H1 (cell line): ENCODE results near the gene LCN10. TPM values are rescaled to one million over a fixed set of nuclear protein-coding genes. Genes with fewer than 3 reads are reported as not detected.

Experiments used
- CTCF ChIA-PET: fragments of 300-600 bp; sonication (Branson Sonifier 250); formaldehyde crosslinking; loops from one replicate; lab custom pipeline; 2021; ENCODE audit not compliant: partially characterized antibody; lab: Charles Lee
- POLR2A ChIA-PET: fragments of 300-600 bp; sonication (Branson Sonifier 250); formaldehyde crosslinking; loops from one replicate; lab custom pipeline; 2021; ENCODE audit warnings: inconsistent platforms; ENCODE audit not compliant: partially characterized antibody; lab: Charles Lee
- DNase-seq, 2 experiments: peaks; one replicate each; pipeline versions ENCODE4 v3.0.0 to v3.0.0-alpha.2; 2010 to 2022; ENCODE audit warnings: low spot score in 2 of 2, low read depth in 1 of 2, mixed read lengths in 1 of 2
- FAIRE-seq: peaks from 2 replicates; lab custom pipeline; 2011; peaks lifted over from hg19 to GRCh38; lab: Jason Lieb, UNC
- H2AFZ ChIP-seq: 2 replicates; pipeline ENCODE4 v1.8.1; 2012; ENCODE audit warnings: low read length, inconsistent platforms
- H2AK5ac ChIP-seq: 2 replicates; pipeline ENCODE4 v1.6.1; 2013; ENCODE audit warnings: low read depth, low read length
- H2BK120ac ChIP-seq: replicated peaks from 2 replicates; pipeline ENCODE3; 2013; ENCODE audit warnings: low read depth, low read length, inconsistent platforms
- H2BK12ac ChIP-seq: 2 replicates; pipeline ENCODE4 v1.6.1; 2013; ENCODE audit warnings: low read depth, low read length
- H2BK15ac ChIP-seq: 2 replicates; pipeline ENCODE4 v1.6.1; 2013; ENCODE audit warnings: low read length
- H2BK20ac ChIP-seq: 2 replicates; pipeline ENCODE4 v1.6.1; 2013; ENCODE audit warnings: low read length
- H2BK5ac ChIP-seq: 2 replicates; pipeline ENCODE4 v1.6.1; 2013; ENCODE audit warnings: low read depth, low read length
- H3K14ac ChIP-seq: 2 replicates; pipeline ENCODE4 v1.6.1; 2013; ENCODE audit warnings: inconsistent platforms; ENCODE audit not compliant: insufficient read length
- H3K18ac ChIP-seq: 2 replicates; pipeline ENCODE4 v1.6.1; 2013; ENCODE audit warnings: low read length; ENCODE audit errors: extremely low read depth
- H3K23ac ChIP-seq: 2 replicates; pipeline ENCODE4 v1.6.1; 2013; ENCODE audit warnings: inconsistent platforms; ENCODE audit not compliant: insufficient read length
- H3K23me2 ChIP-seq: 2 replicates; pipeline ENCODE4 v1.6.1; 2013; ENCODE audit warnings: low read depth, low read length
- H3K27ac ChIP-seq: 2 replicates; pipeline ENCODE4 v1.6.1; 2011; ENCODE audit warnings: low read depth, low read length, inconsistent platforms
- H3K27me3 ChIP-seq, 4 experiments: replicated peaks in 1 of 4; 1 replicate in 1 of 4; 2 replicates in 3 of 4; pipeline versions ENCODE4 v1.6.1 to v1.8.1; 2011 to 2013; ENCODE audit warnings: low read length in 3 of 4, mild to moderate bottlenecking in 3 of 4, inconsistent platforms in 2 of 4, mixed read lengths in 2 of 4, moderate library complexity in 1 of 4; ENCODE audit not compliant: control insufficient read depth in 3 of 4, insufficient read depth in 3 of 4; ENCODE audit errors: extremely low read depth in 1 of 4
- H3K36me3 ChIP-seq, 4 experiments: 2 replicates each; pipeline versions ENCODE4 v1.6.1 to v1.8.1; 2011 to 2013; ENCODE audit warnings: mild to moderate bottlenecking in 4 of 4, low read length in 3 of 4, moderate library complexity in 2 of 4, control low read depth in 1 of 4, inconsistent platforms in 1 of 4; ENCODE audit not compliant: insufficient read depth in 4 of 4, control insufficient read depth in 2 of 4
- H3K4ac ChIP-seq: replicated peaks from 2 replicates; pipeline ENCODE3; 2013; ENCODE audit warnings: low read length, low read depth, mixed read lengths, inconsistent platforms; ENCODE audit not compliant: insufficient read length
- H3K4me1 ChIP-seq, 4 experiments: replicated peaks in 1 of 4; 1 replicate in 1 of 4; 2 replicates in 3 of 4; pipeline versions ENCODE4 v1.6.1 to v1.8.1; 2011 to 2013; ENCODE audit warnings: low read length in 3 of 4, inconsistent platforms in 2 of 4, mixed read lengths in 1 of 4; ENCODE audit not compliant: insufficient read depth in 4 of 4, control insufficient read depth in 3 of 4
- H3K4me2 ChIP-seq, 2 experiments: 2 replicates each; pipeline versions ENCODE4 v1.6.1 to v1.8.1; 2011 to 2013; ENCODE audit warnings: low read depth in 2 of 2, low read length in 2 of 2, control low read depth in 1 of 2, inconsistent platforms in 1 of 2, mild to moderate bottlenecking in 1 of 2; ENCODE audit not compliant: insufficient read depth in 1 of 2
- H3K4me3 ChIP-seq, 4 experiments: fragments of 200-600, 300-600 bp in 1 of 4; sonication (generic), shearing (Covaris generic), sonication (Bioruptor Twin) in 1 of 4; 2 replicates each; pipeline versions ENCODE4 v1.5.1 to v1.8.1; 2011 to 2016; ENCODE audit warnings: low read length in 4 of 4, low read depth in 3 of 4, control low read depth in 2 of 4, inconsistent platforms in 2 of 4, mild to moderate bottlenecking in 2 of 4, mixed read lengths in 1 of 4, moderate library complexity in 1 of 4; ENCODE audit not compliant: insufficient read depth in 2 of 4; ENCODE audit errors: extremely low read depth in 1 of 4
- H3K56ac ChIP-seq: replicated peaks from 2 replicates; pipeline ENCODE3; 2013; ENCODE audit warnings: low read depth, mild to moderate bottlenecking, mixed read lengths, low read length, inconsistent platforms; ENCODE audit not compliant: insufficient read length
- H3K79me1 ChIP-seq: 2 replicates; pipeline ENCODE4 v1.6.1; 2013; ENCODE audit warnings: low read depth, low read length, control low read depth
- H3K79me2 ChIP-seq, 2 experiments: 2 replicates each; pipeline versions ENCODE4 v1.6.1 to v1.8.1; 2012 to 2013; ENCODE audit warnings: low read length in 2 of 2, mild to moderate bottlenecking in 2 of 2, inconsistent platforms in 1 of 2; ENCODE audit not compliant: insufficient read depth in 2 of 2, control insufficient read depth in 1 of 2
- H3K9ac ChIP-seq, 4 experiments: replicated peaks in 1 of 4; 1 replicate in 1 of 4; 2 replicates in 3 of 4; pipeline versions ENCODE4 v1.6.1 to v1.8.1; 2011 to 2013; ENCODE audit warnings: low read depth in 3 of 4, low read length in 3 of 4, control low read depth in 2 of 4, mild to moderate bottlenecking in 2 of 4, moderate library complexity in 2 of 4, inconsistent platforms in 1 of 4; ENCODE audit errors: extremely low read depth in 1 of 4
- H3K9me3 ChIP-seq, 2 experiments: 2 replicates each; pipeline versions ENCODE4 v1.6.1 to v1.8.1; 2012 to 2013; ENCODE audit warnings: mild to moderate bottlenecking in 2 of 2, moderate library complexity in 2 of 2, control low read depth in 1 of 2, inconsistent platforms in 1 of 2, low read depth in 1 of 2, low read length in 1 of 2, mixed read lengths in 1 of 2; ENCODE audit not compliant: insufficient read depth in 2 of 2
- H4K20me1 ChIP-seq, 2 experiments: replicated peaks in 1 of 2; 2 replicates each; pipeline versions ENCODE3 to v1.8.1; 2011 to 2013; ENCODE audit warnings: inconsistent platforms in 2 of 2, low read length in 2 of 2, mild to moderate bottlenecking in 1 of 2; ENCODE audit not compliant: insufficient read depth in 2 of 2, control insufficient read depth in 1 of 2
- H4K5ac ChIP-seq: 2 replicates; pipeline ENCODE4 v1.6.1; 2013; ENCODE audit warnings: low read length, low read depth, mixed read lengths, inconsistent platforms; ENCODE audit not compliant: insufficient read length
- H4K8ac ChIP-seq: 2 replicates; pipeline ENCODE4 v1.8.0; 2013; ENCODE audit warnings: mild to moderate bottlenecking, moderate library complexity, low read length, inconsistent platforms; ENCODE audit not compliant: insufficient read depth; ENCODE audit errors: extremely low read depth
- H4K91ac ChIP-seq: replicated peaks from 2 replicates; pipeline ENCODE3; 2013; ENCODE audit warnings: low read length, mixed read lengths, inconsistent platforms; ENCODE audit not compliant: insufficient read length
- ATF3 ChIP-seq: IDR thresholded peaks from 2 replicates; pipeline ENCODE4 v1.6.1; 2011; ENCODE audit warnings: low read depth, mild to moderate bottlenecking, low read length; ENCODE audit not compliant: insufficient read depth
- BRCA1 ChIP-seq: IDR thresholded peaks from 2 replicates; pipeline ENCODE4 v1.6.1; 2012; ENCODE audit warnings: low read depth, low read length, improper control_type of control experiment
- MAX ChIP-seq: IDR thresholded peaks from 2 replicates; pipeline ENCODE4 v1.6.1; 2012; ENCODE audit warnings: inconsistent platforms
- RAD21 ChIP-seq, 2 experiments: IDR thresholded peaks in 1 of 2; conservative IDR thresholded peaks in 1 of 2; 2 replicates each; pipeline ENCODE4 v1.6.1; 2011; ENCODE audit warnings: low read depth in 2 of 2, low read length in 2 of 2, improper control_type of control experiment in 1 of 2, inconsistent platforms in 1 of 2, mild to moderate bottlenecking in 1 of 2, moderate library complexity in 1 of 2
- SIN3A ChIP-seq, 2 experiments: IDR thresholded peaks in 1 of 2; conservative IDR thresholded peaks in 1 of 2; 2 replicates each; pipeline ENCODE4 v1.6.1; 2011 to 2012; ENCODE audit warnings: low read length in 2 of 2, improper control_type of control experiment in 1 of 2, low read depth in 1 of 2, mild to moderate bottlenecking in 1 of 2
- TCF12 ChIP-seq: IDR thresholded peaks from 2 replicates; pipeline ENCODE4 v1.6.1; 2011; ENCODE audit warnings: low read depth, mild to moderate bottlenecking, low read length
- TEAD4 ChIP-seq: IDR thresholded peaks from 2 replicates; pipeline ENCODE4 v1.6.1; 2012; ENCODE audit warnings: low read depth, low read length, inconsistent platforms, mixed read lengths
- WGBS, 2 experiments: shearing (Covaris generic) in 1 of 2; methylation state at CpG; one replicate each; pipeline versions ENCODE4 v1.1.6 to v1.1.7; 2013 to 2015; ENCODE audit warnings: low lambda C conversion rate in 2 of 2, mixed read lengths in 2 of 2, inconsistent platforms in 1 of 2, low coverage in 1 of 2, missing lambda C conversion rate in 1 of 2; ENCODE audit not compliant: insufficient replicate concordance in 2 of 2, insufficient coverage in 1 of 2, insufficient read length in 1 of 2; ENCODE audit errors: extremely low coverage in 1 of 2, missing lambda C conversion rate in 1 of 2; 5-methylcytosine and 5-hydroxymethylcytosine counted together
- long read RNA-seq, 2 experiments: library from RNA in 1 of 2; library from capped mRNA in 1 of 2; stranded (forward); transcript quantifications; one replicate each; pipeline ENCODE4 v2.0.0, GENCODE V29; 2021; ENCODE audit warnings: inconsistent platforms in 1 of 2
- polyA minus RNA-seq, 3 experiments: library from RNA; depleted of rRNA, polyadenylated mRNA; stranded (reverse); fragments of >200 nt; gene quantifications; 1 replicate in 2 of 3; 2 replicates in 1 of 3; pipeline ENCODE4 v1.2.3, GENCODE V29; 2011
- polyA plus RNA-seq, 7 experiments: library from polyadenylated mRNA; depleted of rRNA in 3 of 7; stranded (reverse) in 5 of 7; unstranded in 2 of 7; fragments of >200 nt in 5 of 7; fragments of 200-250 nt in 2 of 7; gene quantifications; 1 replicate in 5 of 7; 2 replicates in 1 of 7; 4 replicates in 1 of 7; pipeline versions ENCODE4 v1.2.1 to v1.2.3, GENCODE V29; 2011 to 2013; ENCODE audit warnings: missing spikeins in 2 of 7, mixed read lengths in 2 of 7
- total RNA-seq: library from RNA; stranded (reverse); fragmentation: NEBNext Ultra II Directional; extraction: Animal tissue kit (Norgen Biotek cat#: 25700); gene quantifications from 2 replicates; pipeline ENCODE4 v1.2.1, GENCODE V29; 2021

Gene LCN10
- total RNA-seq (2.8 and 4.8 TPM in 2 replicates), polyA plus RNA-seq (2011; rRNA removed) (2.6 and 3.5 TPM in 2 replicates), polyA minus RNA-seq (2011; rRNA and poly(A)+ RNA removed) (0.98 and 1.5 TPM in 2 replicates)
- 3.5 TPM for polyA plus RNA-seq (2011; cell fraction: cytosol; rRNA removed)
- 3.0 TPM for polyA plus RNA-seq (2011; cell fraction: nucleus; rRNA removed)
- 1.1 to 2.7 TPM (median 2.4 TPM) in 4 replicates for polyA plus RNA-seq (2012, experiment 1 of 2)
- polyA plus RNA-seq (2012, experiment 2 of 2): 2.3 TPM
- 2.1 TPM for polyA plus RNA-seq (2013, experiment 1 of 2)
- polyA plus RNA-seq (2013, experiment 2 of 2): 2.0 TPM
- polyA minus RNA-seq (2011; cell fraction: cytosol; rRNA and poly(A)+ RNA removed): 2.1 TPM
- 0.60 TPM for polyA minus RNA-seq (2011; cell fraction: nucleus; rRNA and poly(A)+ RNA removed)
- long read RNA-seq, experiment 1: 0 reads
- long read RNA-seq, experiment 2, partial matches to known transcripts: 0 of 3 reads
- long read RNA-seq, experiment 2, other reads (novel, unspliced or antisense): 0 of 3 reads

GRCh38 chr9:136742591-136743391 is at the start of gene LCN10:
TSS of gene LCN10 (minus strand) at chr9:136742940. CDS start at chr9:136742903, 37 bp downstream.
- Histone ChIP-seq H4K20me1 (no peaks in the 10 kb centered on the region), H3K27me3 (peaks cover 0 to 4% (median 0%) of the 10 kb centered on the region in 4 experiments; a peak in 2 of 7 replicates), H3K9ac (no peak within 1 kb of the TSS), H2BK120ac (no peak within 1 kb of the TSS), H3K36me3 (no peaks in the 10 kb centered on the region), H3K4me2 (peak within 1 kb of the TSS; percentile 23 to 57; a peak in 3 of 4 replicates), H3K4me1 (peaks cover 0 to 20% (median 8%) of the 10 kb centered on the region in 4 experiments; a peak in 6 of 7 replicates), H3K23me2 (no peaks in the 10 kb centered on the region; the same call in 1 of the 2 replicates), H2AK5ac (no peak within 1 kb of the TSS), H4K91ac (peak within 1 kb of the TSS; percentile 89), H3K4ac (peak within 1 kb of the TSS; percentile 23), H4K5ac (peak within 1 kb of the TSS; percentile 33), H4K8ac (peak within 1 kb of the TSS; percentile 51), H3K27ac (no peak within 1 kb of the TSS), H3K79me2 (no peaks in the 10 kb centered on the region), H2BK15ac (peak within 1 kb of the TSS; percentile 75; the same call in 1 of the 2 replicates), H2AFZ (no peak within 1 kb of the TSS), H3K14ac (no peak within 1 kb of the TSS), H3K56ac (no peak within 1 kb of the TSS), H3K4me3 (peak within 1 kb of the TSS in 2 of 4 experiments; percentile 19 to 47; a peak in 2 of 8 replicates), H3K9me3 (no peaks in the 10 kb centered on the region; a peak in 1 of 4 replicates), H3K23ac (no peak within 1 kb of the TSS), H2BK12ac (peak within 1 kb of the TSS; percentile 68; the same call in 1 of the 2 replicates), H2BK20ac (0 out of 2 replicates have a peak within 1 kb of the TSS, but pooled peaks have one; percentile 80), H3K79me1 (no peaks in the 10 kb centered on the region), H3K18ac (peak within 1 kb of the TSS; percentile 19), H2BK5ac (no peak within 1 kb of the TSS)
- ChIA-PET CTCF (interaction anchor here (0.6 to 4.8 kb wide), 10 partner anchors 8 to 41 kb away, joined by 3 to 36 read pairs (median 4); partner anchors contain the start of gene LCN8), POLR2A (interaction anchor here (1.2 to 11.7 kb wide), 4 partner anchors 13 to 23 kb away, joined by 3 to 137 read pairs (median 11); partner anchors contain the start of gene LCN8)
- DNase-seq (peak in 1 of 2 experiments; percentile 89), FAIRE-seq (no peak)
- whole genome bisulfite sequencing, 2 experiments: 62% methylated on average over 14 of the region's 25 CpGs; no CpG with 5 or more reads in 1 of the 2 experiments
- no peak for TF ChIP-seq ATF3
- peak; percentile 45 for TF ChIP-seq MAX
- no peak for TF ChIP-seq TEAD4
- 0 out of 2 replicates have a peak, but pooled peaks have one; percentile 44 for TF ChIP-seq TCF12
- TF ChIP-seq SIN3A (conservative IDR thresholded peaks at IDR 0.05 in 1 of 2, IDR thresholded peaks at IDR 0.05 in 1 of 2; ENCODE audit: low read depth in 1 of 2, low read length in 2 of 2): no peak
- TF ChIP-seq BRCA1: no peak
- peak in 1 of 2 experiments; percentile 29; a peak in 1 of 4 replicates for TF ChIP-seq RAD21 (IDR thresholded peaks at IDR 0.05 in 1 of 2, conservative IDR thresholded peaks at IDR 0.05 in 1 of 2; ENCODE audit: low read depth in 2 of 2, low read length in 2 of 2)
